Fibroblast of skin of left quadriceps (primary cell): ENCODE results near the gene CCDC177.
"Not testable (repeated sequence)": the region's sequence is repeated elsewhere in the genome, so short reads cannot be mapped to it uniquely, and the experiment has no call there.

Experiments
- DNase-seq, 2 experiments: peaks; one replicate each; pipeline ENCODE4 v3.0.0-alpha.2; 2013; ENCODE audit warnings: low read depth in 2 of 2

Gene CCDC177

GRCh38 chr14:69600304-69600891, 25.7 kb upstream of the CCDC177 start:
- no peak for DNase-seq

GRCh38 chr14:69599431-69599830, 24.8 kb upstream of the CCDC177 start:
- not testable (repeated sequence) for DNase-seq

GRCh38 chr14:69595336-69595735, 20.7 kb upstream of the CCDC177 start:
- DNase-seq: no peak

- no peak for DNase-seq
These were observed 20.2 kb upstream of the CCDC177 start for GRCh38 chr14:69594846-69595245.

GRCh38 chr14:69593018-69593677, 18.5 kb upstream of the CCDC177 start:
- DNase-seq: peak; percentile 88 to 90

GRCh38 chr14:69591317-69591716, 16.6 kb upstream of the CCDC177 start:
- DNase-seq: no peak

GRCh38 chr14:69587389-69587788, 12.7 kb upstream of the CCDC177 start:
- no peak for DNase-seq

GRCh38 chr14:69586404-69586803, 11.7 kb upstream of the CCDC177 start:
- peak in 1 of 2 experiments; percentile 48 for DNase-seq

- no peak for DNase-seq
These were observed 9.7 kb upstream of the CCDC177 start for GRCh38 chr14:69584389-69584788.

GRCh38 chr14:69582829-69583228, 8.2 kb upstream of the CCDC177 start:
- DNase-seq: no peak

GRCh38 chr14:69582212-69582611, 7.5 kb upstream of the CCDC177 start:
- DNase-seq: no peak

GRCh38 chr14:69581316-69581935, 6.8 kb upstream of the CCDC177 start:
- DNase-seq: no peak

GRCh38 chr14:69580009-69580577, 5.4 kb upstream of the CCDC177 start:
- DNase-seq: peak; percentile 76 to 80

GRCh38 chr14:69579476-69579875, 4.8 kb upstream of the CCDC177 start:
- DNase-seq: no peak

GRCh38 chr14:69574954-69575295, 254 bp upstream of the CCDC177 start:
- DNase-seq: no peak

GRCh38 chr14:69573831-69574262, 824 bp downstream of the CCDC177 start:
- DNase-seq: no peak

GRCh38 chr14:69573205-69573830, 1.4 kb downstream of the CCDC177 start:
- no peak for DNase-seq

GRCh38 chr14:69572841-69573135, 1.9 kb downstream of the CCDC177 start:
- DNase-seq: no peak

GRCh38 chr14:69572030-69572840, 2.4 kb downstream of the CCDC177 start:
- DNase-seq: no peak

GRCh38 chr14:69571449-69572029, 3.1 kb downstream of the CCDC177 start:
- DNase-seq: no peak

- no peak for DNase-seq
These were observed 3.8 kb downstream of the CCDC177 start for GRCh38 chr14:69570836-69571330.
